Upper lobe of left lung (tissue), 4 donors: Measurements from ENCODE around the gene FECH.

ENCODE experiments used
- CTCF ChIP-seq, 6 experiments: fragments of 450-650 bp in 4 of 6; fragments of 200-600 bp in 2 of 6; sonication (generic) in 2 of 6; IDR thresholded peaks; one replicate each; pipeline ENCODE4 v1.5.1; 2016 to 2019; ENCODE audit warnings: antibody characterized with exemption in 6 of 6
- EP300 ChIP-seq, 4 donors: sonication (generic); formaldehyde crosslinking; IDR thresholded peaks; one replicate each; pipeline ENCODE4 v1.5.1; 2017; ENCODE audit warnings: antibody characterized with exemption in 4 of 4, control low read depth in 2 of 4

GRCh38 chr18:57589161-57589560 is 2.7 kb upstream of the FECH start:
- TF ChIP-seq EP300 (IDR thresholded peaks at IDR 0.05) (no peak), CTCF (IDR thresholded peaks at IDR 0.05) (no peak)
